H1 (cell line): ENCODE measurements around the gene GRIK4.

Experiments
- ATF3 ChIP-seq: IDR thresholded peaks from 2 replicates; pipeline ENCODE4 v1.6.1; 2011; ENCODE audit warnings: low read depth, mild to moderate bottlenecking, low read length; ENCODE audit not compliant: insufficient read depth
- BCL11A ChIP-seq, 2 experiments: IDR thresholded peaks; one replicate each; pipeline ENCODE4 v1.6.1; 2011; ENCODE audit warnings: low read depth in 2 of 2, low read length in 2 of 2, mild to moderate bottlenecking in 2 of 2
- EGR1 ChIP-seq: IDR thresholded peaks from 2 replicates; pipeline ENCODE4 v1.6.1; 2011; ENCODE audit warnings: low read depth, low read length, borderline replicate concordance
- KDM5A ChIP-seq: fragments of 200-600 bp; IDR thresholded peaks from 2 replicates; pipeline ENCODE4 v1.7.1; 2012; ENCODE audit warnings: mild to moderate bottlenecking, low read length, inconsistent platforms, mixed read lengths
- NRF1 ChIP-seq: IDR thresholded peaks from 2 replicates; pipeline ENCODE4 v1.6.1; 2011; ENCODE audit warnings: mild to moderate bottlenecking, low read depth, low read length, improper control_type of control experiment
- POLR2A ChIP-seq, 2 experiments: IDR thresholded peaks; 1 replicate in 1 of 2; 2 replicates in 1 of 2; pipeline ENCODE4 v1.6.1; 2011; ENCODE audit warnings: low read depth in 2 of 2, low read length in 2 of 2, mild to moderate bottlenecking in 2 of 2; ENCODE audit errors: control extremely low read depth in 1 of 2
- POLR2AphosphoS5 ChIP-seq: IDR thresholded peaks from 2 replicates; pipeline ENCODE4 v1.6.1; 2011; ENCODE audit warnings: low read depth, low read length
- RBBP5 ChIP-seq: IDR thresholded peaks from 2 replicates; pipeline ENCODE4 v1.7.1; 2012; ENCODE audit warnings: low read depth, mild to moderate bottlenecking, inconsistent platforms, low read length, moderate library complexity, borderline replicate concordance
- RNF2 ChIP-seq: fragments of 200-900, 300-1000 bp; sonication (generic); IDR thresholded peaks from 2 replicates; pipeline ENCODE4 v1.7.1; 2016; ENCODE audit warnings: borderline replicate concordance, low read depth, mild to moderate bottlenecking, antibody characterized with exemption, low read length; ENCODE audit not compliant: poor library complexity, severe bottlenecking; ENCODE audit errors: missing control alignments
- TAF1 ChIP-seq: IDR thresholded peaks from 2 replicates; pipeline ENCODE4 v1.6.1; 2011; ENCODE audit warnings: mild to moderate bottlenecking, low read depth, low read length
- TBP ChIP-seq: IDR thresholded peaks from 2 replicates; pipeline ENCODE4 v1.6.1; 2011; ENCODE audit warnings: low read depth, low read length, improper control_type of control experiment
- YY1 ChIP-seq: IDR thresholded peaks from 2 replicates; pipeline ENCODE4 v1.6.1; 2011; ENCODE audit warnings: low read depth, mild to moderate bottlenecking, low read length
- ZNF274 ChIP-seq: IDR thresholded peaks from 2 replicates; pipeline ENCODE4 v1.7.0; 2012; ENCODE audit warnings: low read length, borderline replicate concordance; ENCODE audit errors: extremely low read depth
- TF ChIP-seq, protein P1 (sequence below), 3 experiments: IDR thresholded peaks; 1 replicate in 2 of 3; 2 replicates in 1 of 3; pipeline versions ENCODE4 v1.5.1 to v1.6.1; 2011; ENCODE audit warnings: low read length in 3 of 3, mild to moderate bottlenecking in 3 of 3, inconsistent platforms in 2 of 3, low read depth in 1 of 3, moderate library complexity in 1 of 3; ENCODE audit not compliant: insufficient read depth in 1 of 3; ENCODE audit errors: control extremely low read depth in 1 of 3

GRCh38 chr11:120839846-120840402 is 328.4 kb downstream of the GRIK4 start:
- TF ChIP-seq POLR2AphosphoS5 (no peak), KDM5A (no peak), EGR1 (no peak), RNF2 (no peak), TBP (no peak), TAF1 (no peak), RBBP5 (no peak), ZNF274 (no peak), ATF3 (no peak), POLR2A (IDR thresholded peaks at IDR 0.05; ENCODE audit: control extremely low read depth in 1 of 2, low read depth in 2 of 2, low read length in 2 of 2) (no peak), BCL11A (IDR thresholded peaks at IDR 0.05; ENCODE audit: low read depth in 2 of 2, low read length in 2 of 2) (no peak), NRF1 (no peak), YY1 (no peak)
- TF ChIP-seq, protein P1, sequence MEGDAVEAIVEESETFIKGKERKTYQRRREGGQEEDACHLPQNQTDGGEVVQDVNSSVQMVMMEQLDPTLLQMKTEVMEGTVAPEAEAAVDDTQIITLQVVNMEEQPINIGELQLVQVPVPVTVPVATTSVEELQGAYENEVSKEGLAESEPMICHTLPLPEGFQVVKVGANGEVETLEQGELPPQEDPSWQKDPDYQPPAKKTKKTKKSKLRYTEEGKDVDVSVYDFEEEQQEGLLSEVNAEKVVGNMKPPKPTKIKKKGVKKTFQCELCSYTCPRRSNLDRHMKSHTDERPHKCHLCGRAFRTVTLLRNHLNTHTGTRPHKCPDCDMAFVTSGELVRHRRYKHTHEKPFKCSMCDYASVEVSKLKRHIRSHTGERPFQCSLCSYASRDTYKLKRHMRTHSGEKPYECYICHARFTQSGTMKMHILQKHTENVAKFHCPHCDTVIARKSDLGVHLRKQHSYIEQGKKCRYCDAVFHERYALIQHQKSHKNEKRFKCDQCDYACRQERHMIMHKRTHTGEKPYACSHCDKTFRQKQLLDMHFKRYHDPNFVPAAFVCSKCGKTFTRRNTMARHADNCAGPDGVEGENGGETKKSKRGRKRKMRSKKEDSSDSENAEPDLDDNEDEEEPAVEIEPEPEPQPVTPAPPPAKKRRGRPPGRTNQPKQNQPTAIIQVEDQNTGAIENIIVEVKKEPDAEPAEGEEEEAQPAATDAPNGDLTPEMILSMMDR (IDR thresholded peaks at IDR 0.05; ENCODE audit: control extremely low read depth in 1 of 3, insufficient read depth in 1 of 3, low read depth in 1 of 3, low read length in 3 of 3): no peak
